GM10847 (cell line): ENCODE data around the gene NAPSA.

Experiments
- POLR2A ChIP-seq: IDR thresholded peaks from 2 replicates; pipeline ENCODE4 v1.6.1; 2011; ENCODE audit not compliant: insufficient read length; ENCODE audit errors: extremely low read depth

NAPSA gene

GRCh38 chr19:50328873-50329145 is 36.6 kb downstream of the NAPSA start:
- no peak for TF ChIP-seq POLR2A

- no peak for TF ChIP-seq POLR2A
Measured at GRCh38 chr19:50328224-50328872, 37.1 kb downstream of the NAPSA start.

GRCh38 chr19:50327461-50328223 is 37.8 kb downstream of the NAPSA start:
- no peak for TF ChIP-seq POLR2A

- no peak for TF ChIP-seq POLR2A
Measured at GRCh38 chr19:50327013-50327412, 38.4 kb downstream of the NAPSA start.

GRCh38 chr19:50326101-50326664 is 39.3 kb downstream of the NAPSA start:
- TF ChIP-seq POLR2A, result no peak

- TF ChIP-seq POLR2A, result no peak
Measured at GRCh38 chr19:50325310-50326100, 39.9 kb downstream of the NAPSA start.

GRCh38 chr19:50324331-50324730 is 41.1 kb downstream of the NAPSA start:
- TF ChIP-seq POLR2A, result no peak

- no peak for TF ChIP-seq POLR2A
Measured at GRCh38 chr19:50323782-50324133, 41.7 kb downstream of the NAPSA start.

- no peak for TF ChIP-seq POLR2A
Measured at GRCh38 chr19:50322931-50323781, 42.3 kb downstream of the NAPSA start.

- TF ChIP-seq POLR2A, result no peak
Measured at GRCh38 chr19:50322234-50322633, 43.2 kb downstream of the NAPSA start.

- TF ChIP-seq POLR2A, result no peak
Measured at GRCh38 chr19:50321831-50322230, 43.6 kb downstream of the NAPSA start.

GRCh38 chr19:50320596-50320995 is 44.8 kb downstream of the NAPSA start:
- TF ChIP-seq POLR2A, result no peak

- TF ChIP-seq POLR2A, result no peak
Measured at GRCh38 chr19:50320051-50320450, 45.4 kb downstream of the NAPSA start.

GRCh38 chr19:50319156-50319555 is 46.3 kb downstream of the NAPSA start:
- TF ChIP-seq POLR2A, result no peak

- TF ChIP-seq POLR2A, result no peak
Measured at GRCh38 chr19:50318438-50318837, 47.0 kb downstream of the NAPSA start.
